ENCODE results near the gene EXTL2.
A peak's percentile ranks its signal among the peaks of the same experiment; 100 is the strongest.
"Not testable (repeated sequence)": the region's sequence is repeated elsewhere in the genome, so short reads cannot be mapped to it uniquely, and the experiment has no call there.

EXTL2 gene

GRCh38 chr1:100896481-100896982 lies 1.9 kb upstream of the EXTL2 start:
- peak; percentile 50 for DNase-seq

- DNase-seq: peak; percentile 94
These were observed 1.2 kb upstream of the EXTL2 start, which contains the start of gene SLC30A7 for GRCh38 chr1:100895540-100896480. Gene SLC30A7, plus strand, starts transcription at chr1:100896090. Its CDS starts 173 bp downstream, at chr1:100896263.

DNA sequence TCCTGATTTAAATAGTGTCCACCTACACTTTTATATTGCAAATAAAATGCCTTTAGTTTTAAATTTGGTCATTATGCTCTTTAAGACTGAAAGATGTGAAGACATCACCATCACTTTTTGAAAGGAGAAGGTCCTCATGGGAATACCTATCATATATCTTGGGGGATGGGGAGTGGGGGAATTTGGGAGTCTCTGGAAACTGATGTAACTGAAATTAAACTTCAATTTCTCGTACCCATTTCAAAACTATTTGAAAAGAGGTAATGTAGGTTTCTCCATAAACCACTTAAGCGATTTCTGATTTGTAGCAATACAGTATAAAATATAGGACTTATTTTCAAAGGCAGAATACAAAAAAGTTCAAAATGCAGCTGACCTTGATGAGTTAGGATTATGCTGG lies 924 bp downstream of the EXTL2 start:
- DNase-seq: no peak

- DNase-seq: no peak
These were observed 2.1 kb downstream of the EXTL2 start for GRCh38 chr1:100892554-100892953.

- no peak for DNase-seq
These were observed 3.3 kb downstream of the EXTL2 start for GRCh38 chr1:100891380-100891779.

- DNase-seq: not testable (repeated sequence)
These were observed 4.7 kb downstream of the EXTL2 start for GRCh38 chr1:100889869-100890482.

- not testable (repeated sequence) for DNase-seq
These were observed 5.6 kb downstream of the EXTL2 start for GRCh38 chr1:100889007-100889406.

GRCh38 chr1:100883963-100884362 lies 10.7 kb downstream of the EXTL2 start:
- no peak for DNase-seq

DNA sequence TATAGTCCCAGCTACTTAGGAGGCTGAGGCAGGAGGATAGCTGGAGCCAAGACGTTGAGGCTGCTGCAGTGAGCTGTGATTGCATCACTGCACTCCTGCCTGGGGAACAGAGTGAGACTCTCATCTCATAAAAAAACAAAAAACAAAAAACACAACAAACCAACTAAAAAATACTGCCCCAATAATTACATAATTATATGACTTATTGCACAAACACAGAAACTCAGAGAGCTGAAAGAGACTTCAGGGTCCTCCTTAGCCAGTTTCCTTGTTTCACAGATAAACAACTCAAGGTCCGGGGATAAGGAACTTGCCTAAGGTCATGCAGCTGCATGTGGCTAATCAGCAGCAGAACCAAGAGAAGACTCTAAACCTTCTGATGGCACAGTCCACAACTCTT lies 11.9 kb downstream of the EXTL2 start:
- DNase-seq: no peak

DNA sequence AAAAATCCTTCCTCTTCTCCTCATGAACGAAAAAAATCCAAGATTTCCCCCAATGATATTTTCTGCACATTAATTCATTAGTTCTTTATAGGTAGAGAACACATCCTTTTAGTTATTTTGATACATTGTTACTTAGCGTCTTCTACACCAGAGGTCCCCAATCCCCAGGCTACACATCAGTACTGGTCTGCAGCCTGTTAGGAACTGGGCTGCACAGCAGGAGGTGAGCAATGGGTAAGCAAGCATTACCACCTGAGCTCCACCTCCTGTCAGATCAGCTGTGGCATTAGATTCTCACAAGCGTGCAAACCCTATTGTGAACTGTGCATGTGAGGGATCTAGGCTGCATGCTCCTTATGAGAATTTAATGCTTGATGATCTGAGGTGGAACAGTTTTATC lies 13.0 kb downstream of the EXTL2 start:
- DNase-seq: no peak

- DNase-seq: no peak
These were observed 15.2 kb downstream of the EXTL2 start for GRCh38 chr1:100879422-100879821.

DNA sequence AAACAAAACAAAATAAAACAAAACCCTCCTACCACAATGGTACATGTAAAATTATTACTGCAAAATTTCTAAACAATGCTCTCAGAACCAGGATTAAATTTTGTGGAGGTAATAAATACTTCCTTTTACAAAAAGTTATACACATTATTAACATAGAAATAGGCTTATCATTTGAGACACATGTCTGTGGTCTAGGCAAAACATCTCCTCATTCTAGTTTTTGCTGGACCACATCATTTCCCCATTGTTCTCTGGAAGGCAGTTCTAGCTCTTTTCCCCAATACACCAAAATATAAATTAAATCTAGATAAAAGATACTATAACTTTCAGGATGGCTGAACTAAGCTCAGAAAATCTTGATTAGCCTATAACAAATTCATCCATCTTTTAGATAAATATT lies 18.4 kb downstream of the EXTL2 start:
- DNase-seq: no peak

DNA sequence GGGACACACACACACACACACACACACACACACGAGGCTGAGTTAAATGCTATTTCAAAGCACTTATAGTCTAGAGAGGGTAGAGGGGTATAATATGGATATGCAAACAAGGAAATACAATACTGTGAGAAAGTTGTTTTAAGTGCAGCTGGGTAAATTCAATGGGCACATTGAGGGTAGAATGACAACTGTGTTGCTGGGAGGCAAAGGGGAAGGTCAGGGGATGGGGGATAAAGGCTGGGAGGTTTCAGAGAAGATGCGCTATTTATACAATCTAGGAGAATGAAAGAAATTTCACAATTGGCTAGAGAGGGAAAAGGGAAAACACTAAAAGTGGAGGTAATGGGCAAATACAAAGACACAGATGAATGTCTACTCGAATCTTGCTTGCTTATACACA lies 19.4 kb downstream of the EXTL2 start:
- no peak for DNase-seq

DNA sequence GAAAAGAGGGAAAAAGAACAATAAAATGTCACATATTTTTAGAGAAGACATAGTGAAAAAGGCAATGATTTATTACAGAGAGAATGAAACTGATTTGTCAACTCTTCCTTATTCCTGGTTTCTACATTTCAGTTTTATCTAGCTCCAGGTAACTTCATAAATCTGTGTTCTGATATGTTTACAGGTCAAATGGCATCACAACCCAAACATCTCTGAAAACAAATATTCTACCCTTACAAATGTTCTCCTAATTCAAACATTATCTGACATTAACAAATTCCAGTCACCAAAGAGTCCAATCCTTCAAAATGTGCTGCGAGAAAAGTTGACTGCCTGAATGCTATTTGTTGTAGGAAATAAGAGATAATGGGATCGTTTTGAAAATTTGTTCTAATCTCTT lies 20.2 kb downstream of the EXTL2 start:
- no peak for DNase-seq

DNA sequence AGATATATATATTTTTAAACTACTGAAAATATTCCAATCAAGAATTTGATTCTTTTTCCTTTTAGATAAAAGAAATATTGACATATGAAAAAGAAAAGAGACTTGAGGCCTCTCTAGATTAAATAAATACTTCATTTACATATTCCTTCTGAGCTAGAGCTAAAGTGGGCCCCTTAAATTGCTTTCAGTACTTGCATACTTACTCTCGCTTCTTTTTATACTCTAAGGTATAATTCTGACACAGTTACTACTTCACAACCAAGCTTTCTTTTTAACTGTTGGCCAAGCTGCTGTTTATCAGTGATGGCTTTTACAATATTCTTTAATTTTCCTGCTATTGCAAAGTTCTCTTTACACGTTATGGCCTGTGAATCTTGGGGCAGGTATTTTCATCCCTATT lies 24.6 kb downstream of the EXTL2 start:
- DNase-seq: no peak

GRCh38 chr1:100868364-100868995 lies 26.2 kb downstream of the EXTL2 start:
- no peak for DNase-seq

GRCh38 chr1:100866901-100867206 lies 27.8 kb downstream of the EXTL2 start:
- no peak for DNase-seq

DNA sequence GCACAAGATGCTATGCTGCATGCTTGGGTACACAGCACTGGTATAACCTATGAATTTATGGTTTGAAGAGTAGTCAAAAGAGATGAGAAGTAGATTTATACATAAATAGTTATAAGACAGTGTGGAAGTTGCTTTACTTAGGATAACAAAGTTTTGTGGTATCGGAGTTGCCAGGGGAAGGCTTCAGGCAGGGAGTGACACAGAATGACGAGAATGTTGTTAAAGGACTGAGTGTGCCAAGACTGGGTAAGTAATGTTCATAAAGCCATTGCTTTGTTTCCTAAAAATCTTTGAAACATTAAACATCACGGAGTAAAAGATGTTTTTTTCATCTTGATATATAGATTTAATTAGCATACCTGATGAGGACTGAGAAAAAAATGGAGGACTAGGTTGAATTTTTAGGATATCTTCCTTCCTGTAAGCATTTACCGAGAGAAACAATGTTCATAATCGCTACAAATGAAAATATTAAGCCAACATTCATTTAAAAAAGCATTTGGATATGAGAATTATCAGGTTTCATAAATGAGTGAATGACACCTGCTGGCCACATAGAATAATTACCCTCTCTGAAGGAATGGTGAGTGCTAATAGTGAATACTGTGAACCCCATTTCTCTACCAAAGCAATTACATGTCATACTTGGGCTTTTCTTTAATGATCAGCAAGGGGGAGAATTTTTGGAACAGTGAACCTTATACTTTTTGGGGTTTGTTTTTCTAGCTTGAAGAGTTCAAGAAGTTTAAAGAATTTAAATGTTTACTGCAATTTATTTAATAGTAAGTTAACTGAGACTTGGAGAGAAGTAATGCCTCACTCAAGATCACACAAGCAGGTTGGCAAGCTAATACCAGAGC lies 28.4 kb downstream of the EXTL2 start:
- DNase-seq: no peak

- no peak for DNase-seq
These were observed 32.1 kb downstream of the EXTL2 start for GRCh38 chr1:100862591-100862990.

GRCh38 chr1:100861379-100861778 lies 33.3 kb downstream of the EXTL2 start:
- no peak for DNase-seq

GRCh38 chr1:100860397-100860991 lies 34.1 kb downstream of the EXTL2 start:
- no peak for DNase-seq

DNA sequence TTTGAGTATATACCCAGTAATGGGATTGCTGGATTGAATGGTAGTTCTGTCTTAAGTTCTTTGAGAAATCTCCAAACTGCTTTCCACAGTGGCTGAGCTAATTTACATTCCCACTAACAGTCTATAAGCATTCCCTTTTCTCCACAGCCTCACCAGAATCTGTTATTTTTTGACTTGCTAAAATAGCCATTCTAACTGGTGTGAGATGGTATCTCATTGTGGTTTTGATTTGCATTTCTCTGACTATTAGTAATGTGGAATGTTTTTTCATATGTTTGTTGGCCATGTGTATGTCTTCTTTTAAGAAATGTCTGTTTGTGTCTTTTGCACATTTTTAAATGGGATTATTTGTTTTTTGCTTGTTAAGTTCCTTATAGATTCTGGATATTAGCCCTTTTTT lies 39.5 kb downstream of the EXTL2 start:
- DNase-seq: not testable (repeated sequence)

Data from stimulated activated naive CD4-positive, alpha-beta T cell treated with Interleukin-2 at 50 U/mL for 16 hours (primary cell).